CD4-positive, alpha-beta memory T cell (primary cell): Measurements from ENCODE around the gene RCBTB2. TPM values are rescaled to one million over a fixed set of nuclear protein-coding genes. Genes with fewer than 3 reads are reported as not detected.

Experiments
- CTCF ChIA-PET: fragments of 350-600 bp; sonication (Branson Sonifier 250); formaldehyde crosslinking; loops from one replicate; lab custom pipeline; 2021; ENCODE audit warnings: inconsistent platforms; ENCODE audit not compliant: partially characterized antibody; lab: Charles Lee
- POLR2A ChIA-PET: fragments of 350-600 bp; sonication (Branson Sonifier 250); formaldehyde crosslinking; loops from one replicate; lab custom pipeline; 2021; ENCODE audit not compliant: partially characterized antibody; lab: Charles Lee
- DNase-seq, 5 donors: peaks; one replicate each; pipeline versions ENCODE4 v3.0.0 to v3.0.0-alpha.2; 2020 to 2022; ENCODE audit warnings: mixed read lengths in 1 of 5
- H3K27ac ChIP-seq: one replicate; pipeline ENCODE4 v1.7.0; 2013; ENCODE audit warnings: low read depth, low read length
- H3K27me3 ChIP-seq: 2 replicates; pipeline ENCODE4 v1.7.0; 2013; ENCODE audit warnings: mild to moderate bottlenecking, low read length, moderate library complexity; ENCODE audit not compliant: insufficient read depth
- H3K36me3 ChIP-seq: 2 replicates; pipeline ENCODE4 v1.7.0; 2013; ENCODE audit warnings: mild to moderate bottlenecking, low read length, moderate library complexity; ENCODE audit not compliant: insufficient read depth
- H3K4me1 ChIP-seq: 2 replicates; pipeline ENCODE4 v1.7.0; 2013; ENCODE audit warnings: mild to moderate bottlenecking, low read length, moderate library complexity; ENCODE audit not compliant: insufficient read depth
- H3K4me3 ChIP-seq, 2 donors: one replicate each; pipeline ENCODE4 v1.7.0; 2013; ENCODE audit warnings: low read length in 2 of 2, mild to moderate bottlenecking in 1 of 2
- H3K9me3 ChIP-seq, 2 donors: one replicate each; pipeline ENCODE4 v1.7.0; 2013; ENCODE audit warnings: low read length in 2 of 2, control low read depth in 1 of 2; ENCODE audit not compliant: control insufficient read depth in 1 of 2
- H3K27ac Mint-ChIP-seq, 7 donors: one replicate each; pipeline ENCODE4 v1.8.0; 2020 to 2021; ENCODE audit warnings: mixed read lengths in 7 of 7, mild to moderate bottlenecking in 6 of 7, inconsistent platforms in 3 of 7, moderate library complexity in 3 of 7
- H3K27me3 Mint-ChIP-seq, 2 donors: one replicate each; pipeline ENCODE4 v1.8.0; 2020 to 2021; ENCODE audit warnings: mixed read lengths in 2 of 2
- H3K36me3 Mint-ChIP-seq, 2 donors: one replicate each; pipeline ENCODE4 v1.8.0; 2020 to 2021; ENCODE audit warnings: mixed read lengths in 2 of 2, inconsistent platforms in 1 of 2, mild to moderate bottlenecking in 1 of 2
- H3K4me1 Mint-ChIP-seq, 4 donors: one replicate each; pipeline ENCODE4 v1.8.0; 2020 to 2021; ENCODE audit warnings: mixed read lengths in 4 of 4, mild to moderate bottlenecking in 1 of 4
- H3K4me3 Mint-ChIP-seq, 8 donors: one replicate each; pipeline ENCODE4 v1.8.0; 2020 to 2021; ENCODE audit warnings: mixed read lengths in 8 of 8, mild to moderate bottlenecking in 7 of 8, moderate library complexity in 6 of 8, inconsistent platforms in 3 of 8
- H3K9me3 Mint-ChIP-seq, 8 donors: one replicate each; pipeline ENCODE4 v1.8.0; 2020 to 2021; ENCODE audit warnings: mixed read lengths in 8 of 8, mild to moderate bottlenecking in 5 of 8, inconsistent platforms in 3 of 8, moderate library complexity in 1 of 8
- intact Hi-C: fragments of 100-400 bp; cut with micrococcal nuclease; formaldehyde crosslinking; loops from one replicate; pipeline ENCODE4 v1.15.1; 2023
- polyA plus RNA-seq, 2 donors: library from polyadenylated mRNA; unstranded; fragments of 300-500 nt; fragmentation: Illumina TruSeq; gene quantifications; one replicate each; pipeline ENCODE4 v1.2.3, GENCODE V29; 2021
- total RNA-seq, 2 experiments: library from RNA; stranded (reverse); gene quantifications; one replicate each; pipeline ENCODE4 v1.2.3, GENCODE V29; 2021

RCBTB2 gene
- total and polyA plus RNA-seq, 4 experiments from 2014 or later: 23.9 to 46.5 (median 29.7) TPM

DNA sequence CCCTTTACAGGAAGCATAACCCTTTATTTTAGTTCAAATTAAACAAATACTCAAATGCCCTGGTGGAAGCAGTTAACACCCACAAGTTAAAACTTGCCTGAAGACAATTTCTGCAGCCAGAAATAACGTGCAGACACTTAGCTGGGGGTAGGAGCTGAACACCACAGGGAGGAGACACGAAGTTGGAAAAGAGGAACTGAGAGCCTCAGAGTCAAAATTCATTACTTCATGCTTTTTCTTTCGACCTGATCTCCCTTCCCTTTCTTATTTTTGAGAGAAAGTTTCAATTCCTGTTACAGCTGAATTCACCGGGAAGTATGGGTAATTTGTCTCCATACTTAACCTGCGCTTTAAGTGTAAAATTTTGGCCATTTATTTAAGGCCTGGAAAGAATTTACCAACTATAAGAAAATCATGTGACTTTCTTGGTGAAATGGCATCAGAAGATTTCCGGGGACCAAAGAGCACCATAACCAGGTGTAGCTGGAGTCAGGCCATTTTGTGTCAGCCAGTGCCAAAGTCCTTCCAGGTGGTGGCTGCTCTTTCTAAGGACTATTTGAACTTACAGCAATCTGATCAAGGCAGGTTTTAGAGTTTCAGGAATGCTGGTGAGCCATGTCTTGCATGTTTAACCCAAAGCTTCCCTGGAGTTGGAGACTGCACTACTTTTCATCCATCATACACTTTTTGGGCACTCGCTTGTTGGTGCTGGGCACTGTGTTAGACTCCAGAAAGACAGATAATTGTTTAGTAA, 46.5 kb upstream of the RCBTB2 start:
- peaks cover 0 to 4% of the 10 kb centered on the region in 2 donors for H3K27me3 Mint-ChIP-seq
- H3K4me3 ChIP-seq: no peak overlapping the region
- H3K36me3 ChIP-seq: no peaks in the 10 kb centered on the region
- DNase-seq: no peak
- no peaks in the 10 kb centered on the region for H3K36me3 Mint-ChIP-seq
- no peaks in the 10 kb centered on the region for H3K9me3 ChIP-seq
- intact Hi-C loops: no loop called here
- no peaks in the 10 kb centered on the region for H3K9me3 Mint-ChIP-seq
- H3K4me3 Mint-ChIP-seq: no peak overlapping the region
- peaks cover 7 to 30% (median 13%) of the 10 kb centered on the region in 4 donors for H3K4me1 Mint-ChIP-seq
- CTCF ChIA-PET: interaction anchor here (0.6 to 12.2 kb wide), 51 partner anchors 10 to 905 kb away, joined by 3 to 238 read pairs (median 5); partner anchors contain the start of gene RCBTB2
- H3K27ac ChIP-seq: no peak overlapping the region
- H3K4me1 ChIP-seq: peaks cover 19% of the 10 kb centered on the region
- no peaks in the 10 kb centered on the region for H3K27me3 ChIP-seq
- POLR2A ChIA-PET: interaction anchor here (0.9 to 6.3 kb wide), 16 partner anchors 9 to 452 kb away, joined by 3 to 56 read pairs (median 8); partner anchors contain the start of genes LPAR6 and RCBTB2
- H3K27ac Mint-ChIP-seq: no peak overlapping the region

DNA sequence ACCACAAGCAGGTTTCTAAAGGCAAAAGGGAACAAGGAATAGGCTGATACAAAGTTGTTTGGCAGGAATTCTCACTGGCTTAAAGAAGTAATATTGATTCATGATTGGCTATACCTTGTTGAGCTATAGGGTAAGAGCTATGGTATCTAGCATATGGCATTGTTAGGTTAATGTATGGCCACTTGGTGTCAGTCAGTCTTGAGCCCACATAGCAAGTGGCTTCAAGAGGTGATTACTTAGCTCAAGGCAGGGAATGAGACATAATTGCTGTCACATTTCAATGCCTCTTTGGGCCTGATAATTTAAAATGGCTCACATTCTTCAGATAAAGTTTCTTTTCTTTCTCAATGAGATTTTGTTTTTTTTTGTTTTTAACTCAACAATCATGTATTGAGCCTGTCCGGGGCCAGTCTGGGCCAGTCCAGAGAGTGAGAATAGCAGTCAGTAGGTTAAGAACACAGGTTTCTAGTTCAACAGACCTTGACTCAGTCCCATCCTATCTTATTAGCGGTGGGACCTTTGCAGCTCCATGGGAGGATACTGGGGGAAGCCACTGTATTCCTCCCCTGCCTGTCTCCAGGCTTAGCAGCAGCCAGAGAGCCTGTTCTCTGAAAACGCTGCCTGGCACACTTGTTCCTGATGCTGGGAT, 45.8 kb upstream of the RCBTB2 start:
- H3K36me3 ChIP-seq: no peaks in the 10 kb centered on the region
- POLR2A ChIA-PET: interaction anchor here (0.7 to 6.3 kb wide), 8 partner anchors 17 to 245 kb away, joined by 3 to 56 read pairs (median 12); partner anchors contain the start of genes LPAR6 and RCBTB2
- CTCF ChIA-PET: interaction anchor here (0.7 to 12.2 kb wide), 18 partner anchors 8 to 274 kb away, joined by 3 to 238 read pairs (median 5); partner anchors contain the start of gene RCBTB2
- no peaks in the 10 kb centered on the region for H3K36me3 Mint-ChIP-seq
- no peak overlapping the region for H3K27ac ChIP-seq
- intact Hi-C loops: no loop called here
- H3K4me3 ChIP-seq: no peak overlapping the region
- H3K27ac Mint-ChIP-seq: no peak overlapping the region
- peaks cover 0 to 4% of the 10 kb centered on the region in 2 donors for H3K27me3 Mint-ChIP-seq
- H3K9me3 ChIP-seq: no peaks in the 10 kb centered on the region
- H3K4me1 ChIP-seq: peaks cover 25% of the 10 kb centered on the region
- peaks cover 13 to 37% (median 18%) of the 10 kb centered on the region in 4 donors for H3K4me1 Mint-ChIP-seq
- no peaks in the 10 kb centered on the region for H3K9me3 Mint-ChIP-seq
- H3K4me3 Mint-ChIP-seq: no peak overlapping the region
- no peak for DNase-seq
- no peaks in the 10 kb centered on the region for H3K27me3 ChIP-seq

DNA sequence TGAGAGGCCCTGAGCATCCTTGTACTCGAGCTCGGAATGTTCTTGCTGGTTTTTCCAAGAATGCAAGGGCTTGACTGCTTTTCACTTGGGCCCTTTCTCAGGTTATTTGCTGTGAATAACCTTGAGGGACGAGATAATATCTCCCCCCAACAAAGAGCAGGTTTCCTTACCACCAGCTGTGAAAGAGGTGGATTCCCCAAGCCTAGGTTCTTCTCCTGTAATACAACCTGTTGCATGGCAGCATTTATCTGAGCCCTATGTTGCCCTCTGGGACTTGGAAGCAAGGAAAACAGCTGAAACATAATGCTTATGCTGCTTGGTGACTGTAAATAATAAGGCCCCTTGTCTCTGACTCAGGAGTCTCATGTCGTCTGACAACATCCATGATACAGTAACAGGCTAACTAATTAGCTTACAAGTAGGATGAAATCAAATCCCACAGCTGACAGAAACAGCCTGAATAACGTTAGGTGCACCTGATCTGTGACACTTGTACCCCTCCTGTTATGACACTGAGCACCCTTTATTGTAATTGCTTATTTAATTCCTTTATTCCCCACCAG, 43.6 kb upstream of the RCBTB2 start:
- H3K4me1 ChIP-seq: peaks cover 38% of the 10 kb centered on the region
- no peak overlapping the region for H3K4me3 ChIP-seq
- no peak overlapping the region for H3K27ac ChIP-seq
- H3K36me3 Mint-ChIP-seq: no peaks in the 10 kb centered on the region
- no peaks in the 10 kb centered on the region for H3K27me3 ChIP-seq
- no peaks in the 10 kb centered on the region for H3K36me3 ChIP-seq
- H3K9me3 ChIP-seq: no peaks in the 10 kb centered on the region
- H3K27me3 Mint-ChIP-seq: peaks cover 0 to 4% of the 10 kb centered on the region in 2 donors
- no peak overlapping the region for H3K27ac Mint-ChIP-seq
- DNase-seq: no peak
- H3K4me1 Mint-ChIP-seq: peaks cover 16 to 44% (median 25%) of the 10 kb centered on the region in 4 donors
- ChIA-PET POLR2A (interaction anchor here (1.1 to 5.0 kb wide), 3 partner anchors 14 to 44 kb away, joined by 3 to 35 read pairs (median 18); partner anchors contain the start of gene RCBTB2), CTCF (interaction anchor here (0.9 to 12.2 kb wide), 5 partner anchors 8 to 243 kb away, joined by 3 to 238 read pairs (median 5); no protein-coding TSS in a partner anchor)
- intact Hi-C loops: no loop called here
- no peaks in the 10 kb centered on the region for H3K9me3 Mint-ChIP-seq
- no peak overlapping the region for H3K4me3 Mint-ChIP-seq

DNA sequence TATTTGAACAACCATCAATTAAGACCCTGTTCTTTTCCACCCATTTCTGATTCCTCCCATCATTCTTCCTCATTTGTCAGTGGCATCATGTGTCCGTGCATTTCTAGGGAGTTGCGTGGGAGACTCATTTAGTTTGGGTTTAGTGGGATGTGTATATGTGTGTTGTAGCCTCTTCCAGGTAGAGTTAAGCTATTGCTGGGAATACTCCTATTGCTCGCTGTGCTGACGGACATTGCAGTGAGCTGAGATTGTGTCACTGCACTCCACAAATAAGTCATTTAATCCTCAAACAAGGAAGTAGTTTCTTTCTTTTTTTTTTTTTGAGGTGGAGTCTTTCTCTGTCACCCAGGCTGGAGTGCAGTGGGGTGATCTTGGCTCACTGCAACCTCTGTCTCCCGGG, 42.2 kb upstream of the RCBTB2 start:
- DNase-seq: no peak
- Histone ChIP-seq H3K36me3 (no peaks in the 10 kb centered on the region), H3K27me3 (no peaks in the 10 kb centered on the region), H3K27ac (no peak overlapping the region), H3K4me1 (peaks cover 47% of the 10 kb centered on the region), H3K4me3 (no peak overlapping the region), H3K9me3 (no peaks in the 10 kb centered on the region)
- Mint-ChIP-seq H3K9me3 (no peaks in the 10 kb centered on the region), H3K27ac (no peak overlapping the region), H3K36me3 (no peaks in the 10 kb centered on the region), H3K4me1 (peaks cover 15 to 47% (median 28%) of the 10 kb centered on the region in 4 donors), H3K4me3 (no peak overlapping the region), H3K27me3 (no peaks in the 10 kb centered on the region)
- intact Hi-C loops: no loop called here
- POLR2A ChIA-PET: interaction anchor here (1.1 to 5.0 kb wide), 5 partner anchors 13 to 255 kb away, joined by 3 to 35 read pairs (median 8); partner anchors contain the start of gene RCBTB2
- CTCF ChIA-PET: interaction anchor here (0.6 to 12.2 kb wide), 5 partner anchors 9 to 241 kb away, joined by 3 to 238 read pairs (median 4); no protein-coding TSS in a partner anchor

DNA sequence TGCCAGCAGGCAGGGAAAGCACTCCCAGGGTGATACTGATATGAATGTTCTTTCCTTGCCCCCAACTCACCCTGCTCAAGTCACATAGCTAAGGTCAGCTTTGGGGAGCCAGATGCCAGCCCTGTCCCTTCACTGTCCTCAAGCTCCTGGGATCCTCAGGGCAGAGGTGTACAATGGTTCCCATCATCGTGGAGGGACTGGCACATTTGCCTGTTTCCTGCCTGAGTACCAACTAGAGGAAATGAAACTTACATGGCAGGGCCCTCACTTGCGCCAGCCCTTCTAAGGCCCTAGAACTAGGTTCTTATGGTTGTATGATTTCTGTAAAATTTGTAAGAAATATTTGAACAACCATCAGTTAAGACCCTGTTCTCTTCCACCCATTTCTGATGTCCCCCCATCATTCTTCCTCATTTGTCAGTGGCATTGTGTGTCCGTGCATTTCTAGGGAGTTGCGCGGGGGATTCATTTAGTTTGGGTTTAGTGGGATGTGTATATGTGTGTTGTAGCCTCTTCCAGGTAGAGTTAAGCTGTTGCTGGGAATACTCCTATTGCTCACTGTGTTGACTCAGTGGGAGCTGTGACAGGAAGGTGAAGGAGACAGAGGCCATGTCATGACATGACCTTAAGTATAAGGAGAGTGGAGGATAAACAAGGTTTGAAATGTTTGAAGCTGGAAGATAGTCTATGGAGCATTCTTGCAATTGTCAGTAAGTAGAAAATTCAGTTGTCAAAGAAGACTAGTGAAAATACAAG, 41.3 kb upstream of the RCBTB2 start:
- intact Hi-C loops: no loop called here
- Mint-ChIP-seq H3K27me3 (no peaks in the 10 kb centered on the region), H3K4me1 (peaks cover 17 to 51% (median 34%) of the 10 kb centered on the region in 4 donors), H3K27ac (peak overlapping the region in 3 of 7 donors; percentile 4 to 67 (median 36)), H3K9me3 (no peaks in the 10 kb centered on the region), H3K36me3 (no peaks in the 10 kb centered on the region), H3K4me3 (peak overlapping the region in 2 of 8 donors; percentile 1 to 37)
- Histone ChIP-seq H3K36me3 (no peaks in the 10 kb centered on the region), H3K27me3 (no peaks in the 10 kb centered on the region), H3K9me3 (no peaks in the 10 kb centered on the region), H3K4me3 (no peak overlapping the region), H3K4me1 (peaks cover 44% of the 10 kb centered on the region), H3K27ac (no peak overlapping the region)
- no peak for DNase-seq
- CTCF ChIA-PET: interaction anchor here (0.6 to 2.0 kb wide), 5 partner anchors 8 to 176 kb away, joined by 3 to 8 read pairs (median 4); no protein-coding TSS in a partner anchor
- POLR2A ChIA-PET: interaction anchor here (0.9 to 5.0 kb wide), 7 partner anchors 12 to 254 kb away, joined by 3 to 35 read pairs (median 8); partner anchors contain the start of gene RCBTB2

DNA sequence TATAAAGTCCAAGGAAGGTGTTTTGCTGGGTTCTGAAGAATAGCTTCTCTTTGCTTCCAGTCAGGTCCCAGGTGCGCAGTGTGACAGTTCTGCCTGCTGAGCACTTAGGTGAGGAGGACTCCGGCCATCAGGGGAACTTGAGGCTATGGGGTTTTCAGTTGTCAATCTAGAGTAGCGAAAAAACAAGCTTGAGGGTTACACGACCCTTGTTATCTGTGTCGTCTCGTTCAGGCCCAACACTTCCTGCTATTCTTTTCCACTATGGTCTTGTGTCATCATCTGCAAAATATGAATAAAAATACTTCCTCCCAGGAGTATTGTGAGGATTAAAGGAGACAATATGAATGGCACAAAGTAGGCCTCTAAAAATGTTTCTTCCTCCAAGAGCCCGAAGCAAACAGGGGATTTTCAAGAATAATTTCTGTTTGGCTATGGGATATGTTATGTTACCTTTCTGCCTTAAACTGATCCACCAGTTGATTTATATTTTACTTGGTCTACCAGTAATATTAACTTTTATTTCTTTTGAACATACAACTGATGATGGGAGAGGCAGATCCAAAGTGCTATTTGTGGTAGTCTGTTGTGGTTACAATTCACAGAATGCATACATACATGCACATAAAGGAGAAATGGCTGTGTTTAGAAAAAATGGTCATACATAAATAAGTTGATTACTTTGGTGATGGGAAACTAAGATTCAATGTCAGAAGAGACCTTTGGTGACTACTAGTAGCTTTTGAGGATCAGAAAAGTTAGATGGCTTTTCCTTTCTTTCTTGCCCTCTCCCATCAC, 40.5 kb upstream of the RCBTB2 start:
- Mint-ChIP-seq H3K4me3 (peak overlapping the region in 4 of 8 donors; percentile 1 to 47 (median 37)), H3K27me3 (peaks cover 0 to 2% of the 10 kb centered on the region in 2 donors), H3K36me3 (no peaks in the 10 kb centered on the region), H3K27ac (peak overlapping the region in 4 of 7 donors; percentile 20 to 67 (median 44)), H3K4me1 (peaks cover 17 to 52% (median 36%) of the 10 kb centered on the region in 4 donors), H3K9me3 (no peaks in the 10 kb centered on the region)
- H3K4me1 ChIP-seq: peaks cover 44% of the 10 kb centered on the region
- H3K36me3 ChIP-seq: no peaks in the 10 kb centered on the region
- H3K27ac ChIP-seq: no peak overlapping the region
- H3K27me3 ChIP-seq: no peaks in the 10 kb centered on the region
- H3K4me3 ChIP-seq: no peak overlapping the region
- no peaks in the 10 kb centered on the region for H3K9me3 ChIP-seq
- intact Hi-C loops: no loop called here
- no peak for DNase-seq
- CTCF ChIA-PET: interaction anchor here (1.2 to 2.0 kb wide), 6 partner anchors 8 to 239 kb away, joined by 3 to 8 read pairs (median 5); no protein-coding TSS in a partner anchor
- POLR2A ChIA-PET: interaction anchor here (0.9 to 5.0 kb wide), 8 partner anchors 9 to 171 kb away, joined by 3 to 35 read pairs (median 4); partner anchors contain the start of gene RCBTB2
